Memory B cell (primary cell): ENCODE results near the gene PGGHG.
"Not testable (repeated sequence)": the region's sequence is repeated elsewhere in the genome, so short reads cannot be mapped to it uniquely, and the experiment has no call there.

Source experiments
- ATAC-seq: fragments of 150-1000 bp; cut with Tn5 transposase; 2 replicates; pipeline ENCODE4 v1.10.0; 2021; ENCODE audit warnings: low read depth, mild to moderate bottlenecking, moderate library complexity
- DNase-seq, 2 donors: peaks; one replicate each; pipeline ENCODE4 v3.0.0; 2022; ENCODE audit warnings: low spot score in 2 of 2
- H3K27ac Mint-ChIP-seq: one replicate; pipeline ENCODE4 v1.8.0; 2022; ENCODE audit warnings: mild to moderate bottlenecking, moderate library complexity, mixed read lengths
- H3K27me3 Mint-ChIP-seq: one replicate; pipeline ENCODE4 v1.8.0; 2022; ENCODE audit warnings: mixed read lengths
- H3K36me3 Mint-ChIP-seq: one replicate; pipeline ENCODE4 v1.8.0; 2022; ENCODE audit warnings: mild to moderate bottlenecking, mixed read lengths
- H3K4me1 Mint-ChIP-seq: one replicate; pipeline ENCODE4 v1.8.0; 2022; ENCODE audit warnings: mixed read lengths
- H3K4me3 Mint-ChIP-seq: one replicate; pipeline ENCODE4 v1.8.0; 2022; ENCODE audit warnings: mild to moderate bottlenecking, moderate library complexity, mixed read lengths
- H3K9me3 Mint-ChIP-seq: one replicate; pipeline ENCODE4 v1.8.0; 2022; ENCODE audit warnings: mixed read lengths

PGGHG gene

DNA sequence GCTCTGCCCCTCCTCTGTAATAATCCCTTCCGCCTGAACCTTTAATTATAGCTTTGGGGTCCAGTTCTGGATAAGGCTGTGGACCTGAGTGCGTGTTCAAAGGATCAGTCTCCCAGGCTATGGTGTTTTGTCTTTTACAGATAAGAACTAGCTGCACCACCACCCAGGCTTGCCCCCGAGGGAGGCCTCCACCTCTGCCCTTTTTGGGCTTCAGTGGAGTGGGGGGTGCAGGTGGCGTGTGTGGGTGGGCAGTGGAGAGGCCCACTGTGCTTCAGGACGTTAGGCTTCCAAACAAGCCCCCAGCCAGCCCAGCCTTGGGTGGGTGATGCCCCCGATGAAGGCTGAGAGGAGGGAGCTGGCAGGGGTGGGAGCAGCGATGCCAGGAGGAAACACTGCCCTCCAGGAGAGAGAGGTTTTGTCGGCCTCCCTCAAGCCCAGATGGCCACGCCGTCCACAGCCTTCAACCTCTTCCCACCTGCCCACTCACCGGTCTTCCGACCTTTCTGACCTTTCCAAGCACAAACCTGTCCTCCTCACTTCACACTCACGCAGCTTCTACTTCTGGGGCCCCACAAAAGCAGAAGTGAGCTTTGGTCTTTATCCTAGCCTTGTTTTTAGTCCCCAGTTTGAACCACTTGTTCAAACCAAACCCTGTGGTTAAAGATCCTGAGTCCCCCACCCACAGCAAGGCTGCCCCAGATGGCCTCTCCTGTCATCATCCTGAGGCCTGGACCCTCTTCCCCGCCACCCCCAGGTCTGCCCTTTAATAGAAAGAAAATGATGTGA is 31.8 kb upstream of the PGGHG start:
- H3K4me3 Mint-ChIP-seq: peak overlapping the region; percentile 11
- peaks cover 15% of the 10 kb centered on the region for H3K36me3 Mint-ChIP-seq
- ATAC-seq: peak; percentile 87
- DNase-seq: no peak
- no peaks in the 10 kb centered on the region for H3K27me3 Mint-ChIP-seq
- H3K4me1 Mint-ChIP-seq: peaks cover 16% of the 10 kb centered on the region
- H3K27ac Mint-ChIP-seq: no peak overlapping the region
- peaks cover 8% of the 10 kb centered on the region for H3K9me3 Mint-ChIP-seq

- H3K4me1 Mint-ChIP-seq: peaks cover 16% of the 10 kb centered on the region
- H3K9me3 Mint-ChIP-seq: peaks cover 9% of the 10 kb centered on the region
- DNase-seq (no peak), ATAC-seq (no peak)
- peaks cover 11% of the 10 kb centered on the region for H3K36me3 Mint-ChIP-seq
- H3K4me3 Mint-ChIP-seq: no peak overlapping the region
- H3K27ac Mint-ChIP-seq: no peak overlapping the region
- H3K27me3 Mint-ChIP-seq: no peaks in the 10 kb centered on the region
Observed at GRCh38 chr11:257766-258493, 31.0 kb upstream of the PGGHG start.

GRCh38 chr11:259413-259812 is 29.5 kb upstream of the PGGHG start:
- Mint-ChIP-seq H3K36me3 (peaks cover 3% of the 10 kb centered on the region), H3K27me3 (no peaks in the 10 kb centered on the region), H3K4me3 (no peak overlapping the region), H3K9me3 (peaks cover 9% of the 10 kb centered on the region), H3K4me1 (peaks cover 16% of the 10 kb centered on the region), H3K27ac (no peak overlapping the region)
- no peak for DNase-seq
- no peak for ATAC-seq

GRCh38 chr11:261624-262023 is 27.3 kb upstream of the PGGHG start:
- H3K27me3 Mint-ChIP-seq: no peaks in the 10 kb centered on the region
- no peak overlapping the region for H3K4me3 Mint-ChIP-seq
- H3K9me3 Mint-ChIP-seq: peaks cover 9% of the 10 kb centered on the region
- H3K27ac Mint-ChIP-seq: no peak overlapping the region
- DNase-seq (no peak), ATAC-seq (no peak)
- peaks cover 11% of the 10 kb centered on the region for H3K4me1 Mint-ChIP-seq
- H3K36me3 Mint-ChIP-seq: peaks cover 3% of the 10 kb centered on the region

GRCh38 chr11:266676-267439 is 22.1 kb upstream of the PGGHG start:
- no peaks in the 10 kb centered on the region for H3K27me3 Mint-ChIP-seq
- DNase-seq (no peak), ATAC-seq (no peak)
- H3K9me3 Mint-ChIP-seq: peaks cover 3% of the 10 kb centered on the region
- H3K4me1 Mint-ChIP-seq: peaks cover 18% of the 10 kb centered on the region
- H3K4me3 Mint-ChIP-seq: peak overlapping the region; percentile 91
- no peaks in the 10 kb centered on the region for H3K36me3 Mint-ChIP-seq
- H3K27ac Mint-ChIP-seq: peak overlapping the region; percentile 99

GRCh38 chr11:267491-267994 is 21.4 kb upstream of the PGGHG start:
- H3K9me3 Mint-ChIP-seq: peaks cover 1% of the 10 kb centered on the region
- H3K36me3 Mint-ChIP-seq: no peaks in the 10 kb centered on the region

DNA sequence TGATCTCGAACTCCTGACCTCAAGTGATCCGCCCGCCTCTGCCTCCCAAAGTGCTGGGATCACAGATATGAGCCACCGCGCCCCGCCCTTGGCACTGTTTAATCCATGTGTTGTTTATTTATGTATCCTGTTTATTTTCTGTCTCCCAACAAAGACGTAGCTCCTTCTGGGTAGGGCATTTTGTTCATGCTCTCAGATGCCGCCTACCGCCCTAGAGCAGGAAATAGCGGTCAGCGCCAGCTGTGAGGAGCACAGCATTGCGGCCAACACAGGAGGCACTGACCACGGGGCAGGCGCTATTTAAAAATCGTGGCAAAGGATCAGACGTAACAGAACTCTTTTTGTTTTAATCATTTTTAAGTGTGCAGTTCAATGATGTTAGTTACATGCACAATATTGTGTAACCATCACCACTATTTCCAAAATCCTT is 20.2 kb upstream of the PGGHG start:
- ATAC-seq: peak; percentile 34
- H3K27me3 Mint-ChIP-seq, H3K9me3 Mint-ChIP-seq, H3K36me3 Mint-ChIP-seq: not testable (repeated sequence)
- Mint-ChIP-seq H3K27ac (peak overlapping the region; percentile 99), H3K4me3 (peak overlapping the region; percentile 96), H3K4me1 (peaks cover 18% of the 10 kb centered on the region)
- peak in 1 of 2 donors; percentile 52 for DNase-seq

More at GRCh38 chr11:267491-267994, 21.4 kb upstream of the PGGHG start:
- peaks cover 18% of the 10 kb centered on the region for H3K4me1 Mint-ChIP-seq
- ATAC-seq (peak; percentile 27), DNase-seq (peak; percentile 56 to 71)
- H3K4me3 Mint-ChIP-seq: peak overlapping the region; percentile 96
- no peaks in the 10 kb centered on the region for H3K27me3 Mint-ChIP-seq
- peak overlapping the region; percentile 99 for H3K27ac Mint-ChIP-seq

DNA sequence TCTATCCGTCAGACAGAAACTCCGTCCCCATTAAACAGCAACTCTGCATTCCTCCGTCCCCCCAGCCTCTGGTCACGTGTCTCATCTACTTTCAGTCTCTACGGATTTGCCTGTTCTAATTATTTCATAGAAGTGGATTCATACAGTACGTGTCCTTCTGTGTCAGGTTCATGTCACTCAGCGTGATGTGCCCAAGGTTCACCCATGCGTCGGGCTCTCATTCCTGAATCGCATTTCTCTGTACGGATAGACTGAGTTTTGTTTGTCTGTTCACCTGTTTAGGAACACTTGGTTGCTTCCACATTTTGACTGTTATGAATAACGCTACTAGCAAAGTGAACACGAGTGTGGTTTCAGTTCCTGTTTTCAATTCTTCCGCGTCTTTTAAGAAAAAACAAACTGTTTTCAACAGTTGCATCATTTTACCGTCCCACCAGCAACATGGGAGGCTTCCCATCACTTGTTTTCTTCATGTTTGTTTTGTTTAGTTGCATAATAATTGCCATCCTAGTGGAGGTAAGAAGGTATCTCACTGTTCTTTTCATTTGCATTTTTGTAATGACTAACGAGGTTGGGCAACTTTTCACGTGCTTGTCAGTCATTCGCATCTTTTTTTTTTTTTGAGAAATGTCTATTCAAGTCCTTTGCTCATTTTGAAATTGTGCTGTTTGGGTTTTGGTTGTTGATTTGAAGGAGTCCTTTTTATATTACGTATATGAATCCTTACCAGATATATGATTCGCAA is 19.6 kb upstream of the PGGHG start:
- Mint-ChIP-seq H3K4me1 (peaks cover 18% of the 10 kb centered on the region), H3K36me3 (no peaks in the 10 kb centered on the region)
- DNase-seq: peak; percentile 66 to 81

DNA sequence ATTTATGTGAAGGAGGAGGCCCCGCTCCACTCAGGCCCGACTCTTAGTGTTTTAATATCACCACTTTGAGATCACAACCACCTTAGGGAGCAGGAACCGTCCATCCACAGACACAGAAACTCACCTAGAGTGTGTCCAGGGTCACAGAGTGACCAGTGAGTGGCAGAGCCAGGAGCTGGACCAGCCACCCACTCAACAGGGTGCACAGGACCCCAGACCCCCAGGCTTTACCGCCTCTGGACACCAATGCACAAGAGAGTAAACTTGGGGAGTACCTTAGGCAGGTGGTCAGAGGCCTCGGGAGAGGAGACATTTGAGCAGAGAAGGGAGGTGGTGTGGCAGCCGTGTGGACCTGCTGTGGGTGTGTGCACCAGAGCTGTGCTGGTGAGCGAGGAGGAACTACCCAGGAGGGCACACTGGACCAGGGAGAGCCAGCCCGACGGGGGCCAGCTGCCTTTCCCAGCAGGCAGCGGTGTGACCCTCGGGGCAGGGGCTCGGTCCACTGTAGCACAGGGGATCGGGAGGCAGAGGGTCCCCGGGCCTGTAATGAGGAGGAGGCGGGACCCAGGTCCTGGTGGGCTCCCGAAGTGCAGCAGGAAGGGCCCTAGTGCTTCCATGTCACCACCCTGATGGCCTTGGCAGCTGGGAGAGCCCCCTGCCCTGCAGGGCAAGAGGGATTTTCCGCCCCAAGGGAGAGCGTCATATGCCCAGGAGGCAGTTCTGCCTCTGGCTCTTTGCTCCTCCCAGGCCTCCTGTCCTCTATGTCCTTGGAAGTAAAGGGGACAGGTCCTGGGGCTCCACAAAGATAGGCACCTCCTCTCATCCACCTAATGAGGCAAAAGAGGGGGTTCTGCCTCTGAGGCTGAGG is 18.2 kb upstream of the PGGHG start:
- no peaks in the 10 kb centered on the region for H3K27me3 Mint-ChIP-seq
- H3K27ac Mint-ChIP-seq: peak overlapping the region; percentile 99
- peaks cover under 1% of the 10 kb centered on the region for H3K9me3 Mint-ChIP-seq
- DNase-seq (no peak), ATAC-seq (no peak)
- no peaks in the 10 kb centered on the region for H3K36me3 Mint-ChIP-seq
- H3K4me1 Mint-ChIP-seq: peaks cover 28% of the 10 kb centered on the region
- no peak overlapping the region for H3K4me3 Mint-ChIP-seq

More for the DNA sequence above, 19.6 kb upstream of the PGGHG start:
- Mint-ChIP-seq H3K27me3 (no peaks in the 10 kb centered on the region), H3K9me3 (peaks cover 1% of the 10 kb centered on the region), H3K4me3 (peak overlapping the region; percentile 96), H3K27ac (peak overlapping the region; percentile 99)
- ATAC-seq: peak; percentile 72

- Mint-ChIP-seq H3K27ac (peak overlapping the region; percentile 75), H3K4me3 (no peak overlapping the region), H3K9me3 (no peaks in the 10 kb centered on the region), H3K4me1 (peaks cover 31% of the 10 kb centered on the region), H3K36me3 (no peaks in the 10 kb centered on the region), H3K27me3 (no peaks in the 10 kb centered on the region)
- DNase-seq (no peak), ATAC-seq (no peak)
Observed at GRCh38 chr11:271319-271715, 17.6 kb upstream of the PGGHG start.

GRCh38 chr11:272195-272930 is 16.6 kb upstream of the PGGHG start:
- Mint-ChIP-seq H3K27me3 (no peaks in the 10 kb centered on the region), H3K27ac (peak overlapping the region; percentile 75), H3K36me3 (peaks cover 5% of the 10 kb centered on the region), H3K4me1 (peaks cover 31% of the 10 kb centered on the region), H3K9me3 (peaks cover 3% of the 10 kb centered on the region), H3K4me3 (no peak overlapping the region)
- ATAC-seq (no peak), DNase-seq (no peak)

DNA sequence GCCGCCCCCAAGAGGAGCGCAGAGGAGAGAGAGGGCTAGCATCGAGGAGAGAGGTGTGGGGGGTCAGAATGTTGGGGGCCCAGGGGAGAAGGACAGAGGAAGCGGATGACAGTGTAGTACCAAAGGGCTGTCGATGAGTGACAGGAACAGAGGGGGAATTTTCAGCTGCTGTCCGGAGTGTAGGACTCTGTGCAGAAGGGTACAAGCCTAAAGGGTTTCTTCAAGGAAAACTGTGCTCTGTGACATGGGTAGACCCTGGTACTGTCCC is 16.1 kb upstream of the PGGHG start:
- H3K4me1 Mint-ChIP-seq: peaks cover 31% of the 10 kb centered on the region
- H3K27me3 Mint-ChIP-seq: no peaks in the 10 kb centered on the region

More for the DNA sequence above, 16.1 kb upstream of the PGGHG start:
- peaks cover 3% of the 10 kb centered on the region for H3K9me3 Mint-ChIP-seq
- no peak overlapping the region for H3K27ac Mint-ChIP-seq
- ATAC-seq (no peak), DNase-seq (no peak)
- no peak overlapping the region for H3K4me3 Mint-ChIP-seq
- H3K36me3 Mint-ChIP-seq: peaks cover 5% of the 10 kb centered on the region
